Stomach (tissue), 9 donors: ENCODE measurements around the gene CD82. TPM values are rescaled to one million over a fixed set of nuclear protein-coding genes. Genes with fewer than 3 reads are reported as not detected.

Experiments
- DNase-seq, 2 donors: peaks; one replicate each; pipeline versions ENCODE4 v3.0.0 to v3.0.0-alpha.2; 2013 to 2019
- H3K27ac ChIP-seq, 5 donors: fragments of 200-600 bp in 4 of 5; sonication (generic) in 4 of 5; one replicate each; pipeline ENCODE4 v1.5.1; 2013 to 2019; ENCODE audit warnings: mild to moderate bottlenecking in 1 of 5, moderate library complexity in 1 of 5
- H3K27me3 ChIP-seq, 3 donors: fragments of 200-600 bp; sonication (generic); one replicate each; pipeline ENCODE4 v1.5.1; 2017 to 2019; ENCODE audit warnings: mixed run types in 1 of 3
- H3K36me3 ChIP-seq, 4 donors: fragments of 200-600 bp; sonication (generic); 1 replicate in 3 of 4; 2 replicates in 1 of 4; pipeline ENCODE4 v1.5.1; 2016 to 2019
- H3K4me1 ChIP-seq, 4 donors: fragments of 200-600 bp; sonication (generic); one replicate each; pipeline ENCODE4 v1.5.1; 2016 to 2019
- H3K4me3 ChIP-seq, 4 donors: fragments of 200-600 bp; sonication (generic) in 3 of 4; one replicate each; pipeline ENCODE4 v1.5.1; 2016 to 2019; ENCODE audit warnings: mild to moderate bottlenecking in 1 of 4
- H3K9me3 ChIP-seq, 4 donors: fragments of 200-600 bp; sonication (generic); one replicate each; pipeline ENCODE4 v1.5.1; 2016 to 2019
- CTCF ChIP-seq, 7 experiments: fragments of 450-650 bp in 4 of 7; fragments of 200-600 bp in 3 of 7; sonication (generic) in 3 of 7; IDR thresholded peaks; one replicate each; pipeline ENCODE4 v1.5.1; 2016 to 2019; ENCODE audit warnings: antibody characterized with exemption in 7 of 7, control low read depth in 2 of 7, mild to moderate bottlenecking in 1 of 7
- EP300 ChIP-seq: sonication (generic); formaldehyde crosslinking; IDR thresholded peaks from one replicate; pipeline ENCODE4 v1.6.1; 2017; ENCODE audit warnings: antibody characterized with exemption
- POLR2A ChIP-seq, 4 donors: fragments of 450-650 bp; IDR thresholded peaks; one replicate each; pipeline ENCODE4 v1.6.1; 2016; ENCODE audit warnings: antibody characterized with exemption in 4 of 4, control low read depth in 2 of 4, mild to moderate bottlenecking in 1 of 4, moderate library complexity in 1 of 4
- POLR2AphosphoS5 ChIP-seq, 3 donors: sonication (generic); formaldehyde crosslinking; IDR thresholded peaks; one replicate each; pipeline ENCODE4 v1.6.1; 2016; ENCODE audit warnings: antibody characterized with exemption in 3 of 3
- WGBS, 5 donors: extraction: QIAGEN DNeasy Blood & Tissue Kit in 3 of 5; methylation state at CpG; one replicate each; pipeline versions ENCODE4 v1.1.5 to v1.1.7; 2013 to 2018; 5-methylcytosine and 5-hydroxymethylcytosine counted together
- intact Hi-C: fragments of 100-400 bp; cut with DNase I; formaldehyde crosslinking; loops from one replicate; pipeline ENCODE4 v1.15.1; 2023; ENCODE audit warnings: low total_unique reads
- polyA plus RNA-seq, 3 donors: library from polyadenylated mRNA; stranded (reverse); fragments of 200-250 nt; gene quantifications; one replicate each; pipeline ENCODE4 v1.2.3, GENCODE V29; 2013
- total RNA-seq, 5 donors: library from RNA; depleted of rRNA; stranded (reverse); fragments of >200 nt; gene quantifications; one replicate each; pipeline versions ENCODE4 v1.1.0 to v1.2.3, GENCODE V29; 2014 to 2016
- donor health status: healthy with polysubstance abuse.
- donor health status: Bipolar disorder and iron deficiency.
- donor health status: healthy.

The CD82 gene
- total and polyA plus RNA-seq, 8 donors = 0.58 to 54.4 (median 25.3) TPM

- Histone ChIP-seq H3K9me3 (no peaks in the 10 kb centered on the region), H3K27me3 (no peaks in the 10 kb centered on the region), H3K4me1 (peaks cover 60 to 98% (median 89%) of the 10 kb centered on the region in 4 donors), H3K36me3 (no peaks in the 10 kb centered on the region), H3K4me3 (no peak overlapping the region), H3K27ac (peak overlapping the region in 2 of 5 donors; percentile 11 to 81)
- 50 to 63% (median 61%) methylated on average over 2 of the region's 2 CpGs for WGBS, 5 donors
- DNase-seq = no peak
- intact Hi-C loops = no loop called here
- TF ChIP-seq POLR2A (IDR thresholded peaks at IDR 0.05) = no peak
- TF ChIP-seq CTCF (IDR thresholded peaks at IDR 0.05) = no peak
- TF ChIP-seq EP300 = no peak
- TF ChIP-seq POLR2AphosphoS5 (IDR thresholded peaks at IDR 0.05) = no peak
Measured at GRCh38 chr11:44571871-44572270, 6.4 kb downstream of the CD82 start.

- Histone ChIP-seq H3K27ac (peak overlapping the region; percentile 51 to 81 (median 63)), H3K4me1 (peaks cover 60 to 98% (median 89%) of the 10 kb centered on the region in 4 donors), H3K4me3 (no peak overlapping the region), H3K27me3 (no peaks in the 10 kb centered on the region), H3K9me3 (no peaks in the 10 kb centered on the region), H3K36me3 (no peaks in the 10 kb centered on the region)
- 87 to 98% (median 94%) methylated on average over 7 of the region's 7 CpGs for WGBS, 5 donors
- TF ChIP-seq CTCF (IDR thresholded peaks at IDR 0.05) (no peak), POLR2A (IDR thresholded peaks at IDR 0.05) (no peak), EP300 (no peak), POLR2AphosphoS5 (IDR thresholded peaks at IDR 0.05) (no peak)
- no peak for DNase-seq
- intact Hi-C loops = no loop called here
Measured at GRCh38 chr11:44572436-44572835, 7.0 kb downstream of the CD82 start.

- DNase-seq = peak in 1 of 2 donors; percentile 83
- Histone ChIP-seq H3K4me3 (no peak overlapping the region), H3K9me3 (no peaks in the 10 kb centered on the region), H3K4me1 (peaks cover 60 to 98% (median 89%) of the 10 kb centered on the region in 4 donors), H3K36me3 (no peaks in the 10 kb centered on the region), H3K27me3 (no peaks in the 10 kb centered on the region), H3K27ac (peak overlapping the region; percentile 51 to 81 (median 63))
- TF ChIP-seq POLR2A (IDR thresholded peaks at IDR 0.05) (no peak), POLR2AphosphoS5 (IDR thresholded peaks at IDR 0.05) (peak in 1 of 3 donors; percentile 31), CTCF (IDR thresholded peaks at IDR 0.05) (no peak)
- 43 to 65% (median 60%) methylated on average over 16 of the region's 16 CpGs for WGBS, 5 donors
- intact Hi-C loops = no loop called here
Measured at GRCh38 chr11:44572884-44573283, 7.4 kb downstream of the CD82 start.

- DNase-seq = no peak
- WGBS, 5 donors = 25 to 53% (median 31%) methylated on average over 3 of the region's 3 CpGs
- Histone ChIP-seq H3K27ac (peak overlapping the region; percentile 62 to 81 (median 63)), H3K4me3 (no peak overlapping the region), H3K36me3 (no peaks in the 10 kb centered on the region), H3K9me3 (no peaks in the 10 kb centered on the region), H3K27me3 (no peaks in the 10 kb centered on the region), H3K4me1 (peaks cover 60 to 98% (median 89%) of the 10 kb centered on the region in 4 donors)
- TF ChIP-seq EP300 (no peak), POLR2A (IDR thresholded peaks at IDR 0.05) (no peak), CTCF (IDR thresholded peaks at IDR 0.05) (no peak), POLR2AphosphoS5 (IDR thresholded peaks at IDR 0.05) (no peak)
- intact Hi-C loops = no loop called here
Measured at GRCh38 chr11:44573333-44573732, 7.9 kb downstream of the CD82 start.
